ENCODE results near the gene LAS1L.
"Not testable (repeated sequence)": the region's sequence is repeated elsewhere in the genome, so short reads cannot be mapped to it uniquely, and the experiment has no call there.

LAS1L gene

GRCh38 chrX:65480960-65481359 is 53.6 kb downstream of the LAS1L start:
- H3K27ac ChIP-seq = no peak overlapping the region
- TF ChIP-seq, protein P1, sequence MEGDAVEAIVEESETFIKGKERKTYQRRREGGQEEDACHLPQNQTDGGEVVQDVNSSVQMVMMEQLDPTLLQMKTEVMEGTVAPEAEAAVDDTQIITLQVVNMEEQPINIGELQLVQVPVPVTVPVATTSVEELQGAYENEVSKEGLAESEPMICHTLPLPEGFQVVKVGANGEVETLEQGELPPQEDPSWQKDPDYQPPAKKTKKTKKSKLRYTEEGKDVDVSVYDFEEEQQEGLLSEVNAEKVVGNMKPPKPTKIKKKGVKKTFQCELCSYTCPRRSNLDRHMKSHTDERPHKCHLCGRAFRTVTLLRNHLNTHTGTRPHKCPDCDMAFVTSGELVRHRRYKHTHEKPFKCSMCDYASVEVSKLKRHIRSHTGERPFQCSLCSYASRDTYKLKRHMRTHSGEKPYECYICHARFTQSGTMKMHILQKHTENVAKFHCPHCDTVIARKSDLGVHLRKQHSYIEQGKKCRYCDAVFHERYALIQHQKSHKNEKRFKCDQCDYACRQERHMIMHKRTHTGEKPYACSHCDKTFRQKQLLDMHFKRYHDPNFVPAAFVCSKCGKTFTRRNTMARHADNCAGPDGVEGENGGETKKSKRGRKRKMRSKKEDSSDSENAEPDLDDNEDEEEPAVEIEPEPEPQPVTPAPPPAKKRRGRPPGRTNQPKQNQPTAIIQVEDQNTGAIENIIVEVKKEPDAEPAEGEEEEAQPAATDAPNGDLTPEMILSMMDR (conservative IDR thresholded peaks at IDR 0.05) = no peak
- no peak for TF ChIP-seq ZFX (IDR thresholded peaks at IDR 0.05)

DNA sequence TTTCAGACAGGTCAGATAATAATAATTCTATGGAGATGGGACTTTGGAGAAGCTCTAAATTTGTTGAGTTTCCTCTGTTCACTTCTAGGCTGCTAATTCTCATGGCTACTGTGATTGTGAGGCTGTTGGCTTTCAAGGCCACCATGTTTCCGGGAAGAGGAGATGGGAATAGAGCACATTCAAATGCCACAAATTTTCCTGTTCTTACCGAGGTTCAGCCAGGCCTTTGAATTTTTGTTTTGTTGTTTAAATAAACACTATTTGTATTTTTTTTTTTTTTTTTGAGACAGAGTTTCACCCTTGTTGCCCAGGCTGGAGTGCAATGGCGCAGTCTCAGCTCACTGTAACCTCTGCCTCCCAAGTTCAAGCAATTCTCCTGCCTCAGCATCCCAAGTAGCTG is 55.5 kb downstream of the LAS1L start:
- H3K27ac ChIP-seq = not testable (repeated sequence)

DNA sequence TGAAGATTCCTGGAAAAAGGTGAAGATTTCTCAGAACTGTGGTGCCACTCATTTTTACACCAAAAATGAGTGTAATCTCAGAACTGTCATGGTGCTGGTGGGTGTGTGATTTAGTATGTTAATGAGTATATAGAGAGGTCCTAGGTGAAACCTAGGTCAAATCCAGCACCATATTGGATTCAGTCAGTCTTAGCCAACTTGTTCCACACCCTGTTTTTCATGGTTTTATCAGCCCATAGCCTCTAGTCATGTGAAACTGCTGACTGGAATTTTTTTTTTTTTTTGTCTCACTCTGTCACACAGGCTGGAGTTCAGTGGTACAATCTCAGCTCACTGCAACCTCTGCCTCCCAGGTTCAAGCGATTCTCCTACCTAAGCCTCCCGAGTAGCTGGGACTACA is 58.0 kb downstream of the LAS1L start:
- TF ChIP-seq, protein P1 (conservative IDR thresholded peaks at IDR 0.05) = no peak
- no peak for TF ChIP-seq ZFX (IDR thresholded peaks at IDR 0.05)
- H3K27ac ChIP-seq = no peak overlapping the region

GRCh38 chrX:65463550-65463949 is 71.0 kb downstream of the LAS1L start:
- no peak overlapping the region for H3K27ac ChIP-seq
- no peak for TF ChIP-seq ZFX (IDR thresholded peaks at IDR 0.05)
- TF ChIP-seq, protein P1 (conservative IDR thresholded peaks at IDR 0.05) = no peak

All from C4-2B (cell line).